Pulmonary artery endothelial cell (primary cell): ENCODE data around the gene CDHR4. TPM values are rescaled to one million over a fixed set of nuclear protein-coding genes. Genes with fewer than 3 reads are reported as not detected.
"Not testable (repeated sequence)": the region's sequence is repeated elsewhere in the genome, so short reads cannot be mapped to it uniquely, and the experiment has no call there.

Experiments used
- DNase-seq: peaks from one replicate; pipeline ENCODE4 v3.0.0-alpha.2; 2011; ENCODE audit warnings: low read depth, low spot score
- total RNA-seq: library from RNA; depleted of rRNA; stranded (reverse); fragments of >200 nt; gene quantifications from 2 replicates; pipeline ENCODE4 v1.2.3, GENCODE V29; 2014

The CDHR4 gene
- total RNA-seq, 1 donor from 2014 or later: not detected

- DNase-seq: not testable (repeated sequence)
These were observed 18.7 kb downstream of the CDHR4 start for GRCh38 chr3:49780975-49781365.

DNA sequence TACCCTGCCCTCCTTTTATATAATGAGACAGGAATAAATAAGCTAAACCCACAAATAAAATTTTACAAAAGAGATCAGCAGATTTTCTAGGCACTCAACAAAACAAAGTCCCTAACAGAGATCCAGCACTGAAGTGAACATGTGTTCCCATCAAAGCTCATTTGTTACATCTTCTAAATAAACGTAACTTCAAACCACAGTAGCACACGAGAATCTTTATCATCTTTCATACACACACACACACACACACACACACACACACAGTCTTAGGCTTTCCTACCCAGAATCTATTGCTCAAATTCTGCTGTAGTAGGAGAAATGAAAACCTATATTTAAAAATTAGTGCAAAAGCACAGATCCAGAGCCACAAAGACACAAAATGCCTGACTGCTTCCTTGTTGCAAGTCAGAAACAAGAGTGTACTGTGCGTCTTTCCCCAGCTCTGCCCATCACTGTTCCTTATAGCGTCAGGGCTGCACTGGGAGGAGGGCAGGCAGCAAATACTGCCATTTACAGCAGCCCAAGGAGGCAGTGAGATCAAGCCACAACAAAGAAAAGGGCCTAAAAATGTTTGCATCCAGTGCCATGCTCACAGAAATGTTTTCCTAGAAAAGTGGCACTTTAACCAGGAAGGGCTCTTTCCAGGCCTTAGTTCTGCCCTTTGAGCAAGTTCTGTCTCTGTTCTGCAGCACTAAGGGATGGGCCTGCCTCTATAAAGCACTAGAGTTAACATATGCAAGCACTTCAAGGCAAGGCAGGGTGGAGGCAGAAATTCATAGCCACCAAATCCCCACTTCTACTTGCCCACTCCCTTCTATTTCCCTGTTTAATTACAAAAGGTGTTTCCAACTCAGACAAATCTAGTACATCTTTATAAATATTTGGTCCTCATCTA, 19.3 kb downstream of the CDHR4 start:
- DNase-seq: no peak

GRCh38 chr3:49779358-49780079, 20.2 kb downstream of the CDHR4 start:
- no peak for DNase-seq

DNA sequence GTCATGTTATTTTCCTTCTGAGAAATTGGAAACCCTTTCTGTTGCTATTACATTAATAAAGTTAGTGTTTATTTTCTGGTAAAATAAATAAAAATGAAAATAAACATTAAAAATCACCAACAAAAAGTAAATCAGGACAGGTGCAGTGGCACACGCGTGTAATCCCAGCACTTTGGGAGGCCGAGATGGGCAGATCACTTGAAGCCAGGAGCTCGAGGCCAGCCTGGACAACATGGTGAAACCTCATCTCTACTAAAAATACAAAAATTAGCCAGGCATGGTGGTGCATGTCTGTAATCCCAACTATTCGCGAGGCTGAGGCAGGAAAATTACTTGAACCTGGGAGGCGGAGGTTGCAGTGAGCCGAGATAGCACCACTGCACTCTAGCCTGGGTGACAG, 23.6 kb downstream of the CDHR4 start:
- DNase-seq: not testable (repeated sequence)

DNA sequence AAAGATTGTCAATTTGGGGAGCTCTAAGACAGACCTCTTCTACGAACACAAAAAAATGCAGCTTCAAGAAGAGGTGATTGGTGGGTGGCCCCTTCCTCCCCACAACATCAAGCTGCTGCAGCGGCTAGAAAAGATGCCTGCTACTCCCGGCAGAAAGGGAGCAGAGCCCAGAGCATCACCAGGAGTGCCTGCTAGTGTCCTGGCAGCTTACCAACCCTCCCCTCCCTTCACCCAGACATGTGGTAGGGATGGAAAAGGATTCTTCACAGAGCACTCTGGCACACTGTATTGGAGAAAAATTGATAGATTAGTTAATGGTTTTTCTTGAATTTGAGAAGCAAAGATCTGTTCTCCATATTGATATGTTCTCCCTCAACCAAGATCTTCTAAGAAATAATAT, 24.1 kb downstream of the CDHR4 start:
- DNase-seq: no peak

DNA sequence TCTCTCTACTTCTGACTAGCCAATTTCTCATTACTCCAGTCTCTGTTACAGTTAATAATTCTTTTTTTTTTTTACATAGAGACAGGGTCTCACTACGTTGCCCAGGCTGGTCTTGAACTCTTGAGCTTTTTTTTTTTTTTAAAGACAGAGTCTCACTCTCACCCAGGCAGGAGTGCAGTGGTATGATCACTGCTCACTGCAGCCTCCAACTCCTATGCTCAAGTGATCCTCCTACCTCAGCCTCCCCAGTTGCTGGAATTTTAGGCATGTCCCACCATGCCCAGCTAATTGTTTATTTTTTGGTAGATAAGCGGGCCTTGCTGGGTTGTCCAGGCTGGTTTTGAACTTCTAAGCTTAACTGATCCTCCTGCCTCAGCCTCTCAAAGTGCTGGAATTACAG, 27.0 kb downstream of the CDHR4 start:
- DNase-seq: no peak

- no peak for DNase-seq
These were observed 28.2 kb downstream of the CDHR4 start for GRCh38 chr3:49771340-49771938.

- no peak for DNase-seq
These were observed 29.7 kb downstream of the CDHR4 start for GRCh38 chr3:49769926-49770325.

DNA sequence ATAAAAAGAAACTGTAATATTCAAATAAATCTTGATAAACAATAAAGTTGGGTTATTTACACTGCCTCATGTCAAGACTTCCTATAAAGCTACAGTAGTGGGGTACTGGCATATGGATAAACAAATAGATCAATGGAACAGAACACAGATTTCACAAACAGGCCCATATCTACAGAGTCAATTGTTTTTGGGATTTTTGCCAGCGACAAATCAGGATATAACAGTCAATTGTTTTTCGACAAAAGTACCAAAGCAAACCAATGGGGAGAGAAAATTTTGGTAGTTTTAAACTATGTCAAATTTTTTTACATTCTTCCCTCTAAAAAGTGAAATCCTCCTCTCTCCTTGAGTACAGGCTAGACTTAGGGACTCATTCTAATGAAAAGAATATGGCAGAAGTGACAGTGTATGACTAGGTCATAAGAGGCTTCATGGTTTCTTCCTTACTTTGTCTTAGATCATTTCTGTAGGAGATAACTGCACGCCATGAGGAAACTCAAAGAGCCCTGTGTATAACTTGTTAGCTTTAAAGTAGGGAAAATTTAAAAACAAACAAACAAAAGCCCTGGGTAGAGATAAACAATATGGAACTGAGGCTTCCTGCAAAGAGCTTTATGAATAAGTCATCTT, 30.3 kb downstream of the CDHR4 start:
- no peak for DNase-seq

- no peak for DNase-seq
These were observed 35.7 kb downstream of the CDHR4 start for GRCh38 chr3:49763981-49764380.

GRCh38 chr3:49761661-49762060, 38.0 kb downstream of the CDHR4 start:
- no peak for DNase-seq

DNA sequence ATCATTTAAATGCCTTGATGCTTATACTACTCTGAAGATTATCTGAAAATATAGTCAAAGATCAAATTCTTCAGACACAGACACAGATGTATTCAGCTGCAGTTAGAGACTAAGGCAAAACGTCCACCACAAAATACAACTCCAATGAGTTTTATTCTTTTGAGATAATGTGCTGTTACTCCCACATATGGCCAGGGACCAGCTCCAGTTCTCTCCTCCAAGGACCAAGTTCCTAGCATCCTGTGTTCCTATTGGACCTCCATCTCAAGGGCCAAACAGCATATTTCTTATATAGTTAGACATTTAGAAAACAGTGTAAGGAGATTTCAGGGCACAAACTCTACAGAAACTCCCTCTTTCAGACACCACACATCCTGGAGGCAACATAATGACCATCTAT, 40.4 kb downstream of the CDHR4 start:
- no peak for DNase-seq

DNA sequence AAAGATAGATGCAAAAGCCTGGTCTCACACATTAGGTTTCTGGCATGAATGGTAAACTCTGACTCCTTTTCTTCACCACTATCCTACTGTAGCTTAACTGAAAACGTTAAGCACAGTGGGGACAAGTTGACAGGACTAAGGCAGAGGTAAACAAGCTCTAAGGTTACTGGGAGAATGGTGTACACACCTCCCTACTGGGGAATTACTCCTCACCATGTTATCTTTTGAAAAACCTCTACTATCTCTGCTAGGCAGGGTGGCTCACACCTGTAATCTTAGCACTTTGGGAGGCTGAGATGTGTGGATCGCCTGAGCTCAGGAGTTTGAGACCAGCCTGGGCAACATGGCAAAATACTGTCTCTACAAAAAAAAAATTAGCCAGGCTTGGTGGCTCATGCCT, 42.5 kb downstream of the CDHR4 start:
- DNase-seq: no peak

- DNase-seq: no peak
These were observed 43.6 kb downstream of the CDHR4 start for GRCh38 chr3:49756036-49756435.

DNA sequence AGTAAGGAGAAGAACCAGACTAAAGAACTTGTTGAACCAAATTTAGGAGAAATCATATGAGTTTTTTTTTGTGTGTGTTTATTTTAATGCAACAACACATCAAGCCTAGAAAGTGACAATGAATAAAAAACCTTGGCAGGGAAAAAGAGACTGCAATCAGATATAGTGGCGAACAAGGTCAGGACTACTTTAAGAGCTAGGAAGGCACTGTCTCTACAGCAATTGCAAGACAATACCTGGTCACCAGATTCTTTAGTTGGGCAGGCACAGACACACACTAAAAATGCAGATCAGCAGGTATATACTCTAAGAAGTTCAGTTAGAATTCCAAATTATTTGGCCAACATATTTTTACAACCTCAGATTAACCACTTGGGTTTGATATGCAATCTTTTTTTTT, 45.1 kb downstream of the CDHR4 start:
- DNase-seq: no peak

DNA sequence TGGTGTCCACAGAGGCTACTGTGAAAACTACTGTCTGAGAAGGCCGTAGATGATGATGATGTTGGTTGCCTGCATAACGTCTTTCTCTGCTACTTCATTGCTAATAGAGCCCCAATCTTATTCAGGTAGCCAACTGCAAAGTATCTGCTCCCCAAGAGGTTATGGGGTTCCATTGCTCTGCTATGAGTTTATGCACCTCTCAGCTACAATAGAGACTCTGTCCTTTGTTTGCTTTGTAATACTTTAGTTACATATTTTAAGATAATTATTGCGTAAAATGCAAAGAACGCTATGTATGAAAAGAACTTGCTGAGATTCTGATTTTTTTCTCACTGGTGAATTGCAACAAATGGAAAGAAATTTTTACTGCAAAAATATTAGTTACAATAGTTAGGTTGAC, 48.2 kb downstream of the CDHR4 start:
- no peak for DNase-seq

DNA sequence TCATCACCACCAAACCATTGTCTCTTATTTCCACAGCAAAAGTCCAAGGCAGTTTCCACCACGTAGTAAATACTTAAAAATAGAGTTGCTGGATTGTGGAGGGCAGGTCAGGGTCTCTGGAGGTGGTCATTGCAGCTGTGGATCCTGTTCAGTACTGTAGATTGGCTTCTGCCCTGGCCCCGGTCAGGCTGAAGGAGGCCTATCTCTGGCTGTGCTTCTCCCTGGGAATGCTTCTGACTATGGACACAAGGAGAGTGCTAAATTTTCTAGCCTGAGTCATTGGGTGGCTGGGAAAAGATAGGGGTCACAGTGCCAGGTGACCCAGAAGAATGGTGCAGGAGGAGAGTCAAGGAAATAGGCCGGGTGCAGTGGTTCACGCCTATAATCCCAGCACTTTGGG, 49.6 kb downstream of the CDHR4 start:
- no peak for DNase-seq

DNA sequence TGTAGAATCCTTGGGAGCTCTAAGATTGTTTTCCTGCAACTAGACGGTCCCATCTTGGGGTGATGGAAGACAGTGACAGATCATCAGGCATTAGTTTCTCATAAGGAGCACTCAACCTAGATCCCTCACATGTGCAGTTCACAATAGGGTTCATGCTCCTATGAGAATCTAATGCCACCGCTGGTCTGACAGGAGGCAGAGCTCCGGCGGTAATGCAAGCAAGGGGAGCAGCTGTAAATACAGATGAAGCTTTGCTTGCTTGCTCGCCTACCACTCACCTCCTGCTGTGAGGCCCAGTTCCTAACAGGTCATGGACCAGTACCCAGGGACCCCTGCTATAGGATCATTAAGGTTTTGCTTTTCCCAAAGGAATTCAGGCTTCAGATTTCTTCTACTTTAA, 50.8 kb downstream of the CDHR4 start:
- not testable (repeated sequence) for DNase-seq

GRCh38 chr3:49747792-49748480, 51.7 kb downstream of the CDHR4 start:
- DNase-seq: peak; percentile 63

GRCh38 chr3:49745986-49746385, 53.7 kb downstream of the CDHR4 start:
- DNase-seq: no peak
